GM18951 (cell line): ENCODE data around the gene VANGL2.

ENCODE experiments used
- POLR2A ChIP-seq: IDR thresholded peaks from 4 replicates; pipeline ENCODE4 v1.6.1; 2011; ENCODE audit warnings: mild to moderate bottlenecking; ENCODE audit not compliant: insufficient read length, insufficient read depth; ENCODE audit errors: extremely low read depth
- in situ Hi-C: fragments of 300-500 bp; cut with MboI; formaldehyde crosslinking; loops from one replicate; pipeline ENCODE4 v1.12.0; 2022; ENCODE audit warnings: low sequenced_read_pairs, mixed read lengths, inconsistent platforms; ENCODE audit not compliant: unreplicated experiment

VANGL2 gene

DNA sequence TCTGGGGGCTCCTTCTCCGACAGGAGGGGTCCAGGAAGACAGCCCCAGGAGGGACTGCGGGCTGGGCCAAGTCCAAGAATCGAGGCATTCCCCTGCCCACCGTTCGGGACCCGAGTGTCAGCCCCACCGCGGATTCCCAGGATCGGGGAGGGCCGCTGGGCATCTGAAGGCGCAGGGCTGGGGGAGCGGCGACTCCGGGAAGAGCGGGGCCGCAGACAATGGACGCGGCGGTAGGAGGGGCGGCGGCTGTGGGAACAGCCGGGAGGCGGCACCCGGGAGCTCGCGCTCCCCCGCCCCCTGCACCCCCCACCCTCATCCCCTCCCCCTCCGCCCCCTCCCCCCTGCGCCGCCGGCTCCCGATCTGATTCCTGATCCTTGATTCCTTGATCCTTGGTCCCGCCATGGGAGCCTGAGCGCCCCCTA lies at the start of gene VANGL2:
VANGL2 (plus strand) TSS at position 342 of the 423 bp plus-strand sequence. CDS start 15,274 bp downstream, outside the sequence.
- no peak for TF ChIP-seq POLR2A
- in situ Hi-C loops = no loop called here

DNA sequence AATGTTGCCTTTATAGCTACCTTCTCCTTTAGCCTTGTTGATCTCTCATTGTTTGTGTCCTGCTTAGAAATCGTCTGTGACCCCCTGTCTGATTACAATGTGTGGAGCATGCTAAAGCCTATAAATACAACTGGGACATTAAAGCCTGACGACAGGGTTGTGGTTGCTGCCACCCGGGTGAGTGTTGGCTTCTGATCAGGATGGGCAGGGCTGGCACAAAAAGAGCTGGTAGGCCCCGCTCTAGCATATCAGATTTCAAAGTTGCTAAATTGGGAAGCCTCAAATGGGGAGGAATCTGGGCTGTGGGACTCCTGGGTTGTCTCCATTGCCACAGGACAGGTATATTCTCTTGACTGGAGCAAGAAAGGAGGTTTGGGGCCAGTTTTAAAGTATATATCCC lies 48.7 kb upstream of the VANGL2 start:
- in situ Hi-C loops = no loop called here
- TF ChIP-seq POLR2A = no peak

DNA sequence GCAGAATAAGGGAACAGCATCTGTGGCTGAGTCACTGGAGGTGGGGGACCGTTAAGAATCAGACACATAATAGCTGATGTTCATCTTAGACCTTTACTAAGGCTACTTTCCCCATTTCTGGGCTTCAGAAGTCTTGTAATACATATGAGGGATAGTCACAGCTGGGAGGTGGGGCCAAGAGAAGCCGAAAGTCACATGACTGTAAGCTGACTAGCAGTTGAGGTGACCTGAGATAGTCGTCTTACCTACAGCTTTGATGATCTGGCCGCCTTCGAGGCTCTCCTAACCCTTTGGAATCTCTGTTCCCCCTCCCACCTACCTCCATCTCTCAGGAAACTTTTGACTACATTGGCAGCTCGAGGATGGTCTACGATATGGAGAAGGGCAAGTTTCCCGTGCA lies 47.8 kb upstream of the VANGL2 start:
- in situ Hi-C loops = no loop called here
- no peak for TF ChIP-seq POLR2A

DNA sequence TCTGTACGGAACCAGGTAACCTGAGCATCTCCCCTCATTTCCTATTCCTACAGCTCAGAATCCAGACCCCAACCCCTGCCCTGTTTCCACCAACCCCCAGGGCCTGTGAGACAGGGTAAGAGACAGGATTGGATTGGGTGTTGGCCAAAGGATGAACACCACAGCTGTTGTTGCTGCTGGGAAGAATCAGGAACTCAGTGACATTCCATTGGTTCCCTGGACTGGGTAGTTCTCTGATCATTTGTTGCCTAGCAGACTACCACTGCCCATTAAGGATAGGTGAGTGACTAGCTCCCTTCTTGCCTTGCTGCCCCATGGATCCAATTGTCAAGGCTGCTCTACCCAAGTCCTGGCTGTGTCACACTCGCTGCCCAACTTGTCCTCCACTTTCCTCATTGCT lies 47.1 kb upstream of the VANGL2 start:
- in situ Hi-C loops = no loop called here
- TF ChIP-seq POLR2A = no peak

DNA sequence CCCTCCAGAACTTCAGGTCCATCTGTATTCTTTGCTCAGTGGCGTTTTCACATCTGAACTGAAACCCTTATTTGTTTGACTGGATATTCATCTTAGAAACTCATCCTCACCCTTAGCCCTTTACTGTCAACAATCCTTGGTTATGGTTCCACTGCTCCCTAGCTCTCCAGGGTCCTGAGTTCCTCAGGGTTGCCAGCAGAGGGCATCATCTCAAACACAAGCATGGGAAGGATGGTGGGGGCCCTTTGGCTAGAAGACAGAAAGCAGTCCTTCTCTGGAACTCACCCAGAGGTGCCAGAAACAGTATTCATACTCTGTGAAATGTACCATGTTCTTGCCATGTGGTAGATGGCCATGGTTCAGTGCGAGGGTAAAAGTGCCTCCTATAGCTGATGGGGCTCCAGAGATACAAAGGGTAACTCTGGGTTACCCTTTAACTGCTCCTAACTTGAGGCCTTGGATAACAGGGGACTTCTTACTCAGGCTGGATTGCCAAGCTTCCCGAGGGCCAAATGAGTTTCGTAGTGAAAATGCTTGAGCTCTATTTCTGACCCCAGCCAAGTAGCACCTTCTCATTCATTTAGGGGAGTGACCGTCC lies 45.9 kb upstream of the VANGL2 start:
- in situ Hi-C loops = no loop called here
- no peak for TF ChIP-seq POLR2A

DNA sequence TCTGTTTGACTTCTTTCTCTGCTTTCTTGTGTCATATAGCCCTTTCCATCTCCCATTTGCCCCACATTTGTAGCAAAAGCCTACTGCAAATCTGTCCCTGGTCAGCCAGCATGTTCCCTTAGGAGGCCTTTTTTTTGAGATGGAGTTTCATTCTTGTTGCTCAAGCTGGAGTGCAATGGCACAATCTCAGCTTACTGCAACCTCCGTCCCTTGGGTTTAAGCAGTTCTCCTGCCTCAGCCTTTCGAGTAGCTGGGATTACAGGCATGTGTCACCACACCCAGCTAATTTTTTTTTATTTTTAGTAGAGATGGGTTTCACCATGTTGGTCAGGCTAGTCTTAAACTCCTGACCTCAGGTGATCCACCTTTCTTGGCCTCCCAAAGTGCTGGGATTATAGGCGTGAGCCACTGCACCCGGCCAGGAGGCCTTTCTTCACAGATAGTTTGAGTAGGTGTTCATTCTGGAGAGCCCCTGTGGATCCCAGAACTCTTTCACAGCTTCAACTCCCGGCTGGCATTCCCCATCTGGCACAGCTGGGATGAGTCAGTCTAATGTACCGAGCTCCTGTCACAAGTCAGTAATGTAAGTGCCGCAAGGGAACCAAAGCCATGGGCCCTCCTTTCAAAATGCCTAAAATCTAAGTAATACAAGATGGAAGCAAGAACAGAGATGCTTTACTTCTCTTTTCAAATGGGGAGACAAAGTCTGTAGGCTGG lies 42.9 kb upstream of the VANGL2 start:
- in situ Hi-C loops = no loop called here
- TF ChIP-seq POLR2A = no peak

DNA sequence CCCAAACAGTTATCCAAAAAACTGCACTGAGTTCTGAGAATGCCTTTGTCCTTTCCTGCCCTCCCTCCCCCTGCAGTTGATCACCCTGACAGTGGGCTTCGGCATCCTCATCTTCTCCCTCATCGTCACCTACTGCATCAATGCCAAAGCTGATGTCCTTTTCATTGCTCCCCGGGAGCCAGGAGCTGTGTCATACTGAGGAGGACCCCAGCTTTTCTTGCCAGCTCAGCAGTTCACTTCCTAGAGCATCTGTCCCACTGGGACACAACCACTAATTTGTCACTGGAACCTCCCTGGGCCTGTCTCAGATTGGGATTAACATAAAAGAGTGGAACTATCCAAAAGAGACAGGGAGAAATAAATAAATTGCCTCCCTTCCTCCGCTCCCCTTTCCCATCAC lies 42.3 kb upstream of the VANGL2 start:
- TF ChIP-seq POLR2A = no peak
- in situ Hi-C loops = no loop called here

DNA sequence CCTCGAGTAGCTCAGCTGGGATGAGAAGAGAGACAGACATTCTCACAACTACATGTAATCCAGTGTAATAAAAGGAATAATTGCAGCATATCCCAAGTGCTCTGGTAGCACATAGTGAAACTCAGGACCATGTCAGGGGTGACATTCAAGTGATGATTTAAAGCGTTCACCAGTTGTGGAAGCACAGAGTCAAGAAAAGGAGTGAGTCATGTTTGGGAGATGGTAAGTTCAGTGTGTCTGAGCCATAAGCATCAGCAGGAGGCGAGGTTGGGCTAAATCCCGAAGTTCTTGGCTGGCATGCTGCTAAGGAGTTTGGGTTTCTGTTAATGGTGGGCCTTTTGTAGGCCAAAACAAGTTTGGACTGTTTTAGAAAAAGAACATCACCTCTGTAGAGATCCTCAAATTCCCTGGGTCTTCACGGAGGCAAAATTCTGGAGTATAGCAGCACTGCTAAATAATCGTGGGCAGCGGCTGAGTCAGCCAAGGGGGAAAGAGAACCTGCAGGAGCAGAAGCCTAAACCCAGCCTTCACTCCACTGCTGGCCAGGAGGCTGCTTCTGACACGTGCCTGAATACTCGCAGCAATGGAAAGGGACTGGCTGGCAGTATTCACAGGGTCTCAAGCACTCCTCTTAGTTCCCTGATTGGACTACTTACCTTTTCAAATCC lies 40.7 kb upstream of the VANGL2 start:
- in situ Hi-C loops = no loop called here
- TF ChIP-seq POLR2A = no peak

DNA sequence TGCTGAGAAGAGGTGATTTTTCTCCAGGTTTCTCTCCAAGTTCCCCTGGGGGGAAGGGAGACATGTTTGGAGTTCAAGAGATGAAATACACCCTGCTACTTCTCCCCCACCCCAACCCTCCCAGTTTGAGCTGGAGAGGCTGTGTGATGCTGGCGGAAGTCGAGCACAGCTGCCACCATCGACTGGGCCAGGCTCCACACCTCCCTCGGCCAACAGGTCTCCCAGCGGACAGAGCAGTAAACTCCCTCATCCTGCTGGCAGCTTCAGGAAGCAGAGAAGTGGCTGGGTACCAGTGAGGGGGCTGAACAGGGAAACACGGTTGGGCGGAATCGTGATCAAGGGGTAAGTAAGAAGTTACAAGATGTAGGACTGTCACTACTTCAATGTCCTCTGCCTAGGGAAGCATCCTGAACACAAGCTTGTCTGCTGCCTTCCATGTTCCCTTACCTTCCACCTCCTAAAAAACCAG lies 40.1 kb upstream of the VANGL2 start:
- no peak for TF ChIP-seq POLR2A
- in situ Hi-C loops = no loop called here

DNA sequence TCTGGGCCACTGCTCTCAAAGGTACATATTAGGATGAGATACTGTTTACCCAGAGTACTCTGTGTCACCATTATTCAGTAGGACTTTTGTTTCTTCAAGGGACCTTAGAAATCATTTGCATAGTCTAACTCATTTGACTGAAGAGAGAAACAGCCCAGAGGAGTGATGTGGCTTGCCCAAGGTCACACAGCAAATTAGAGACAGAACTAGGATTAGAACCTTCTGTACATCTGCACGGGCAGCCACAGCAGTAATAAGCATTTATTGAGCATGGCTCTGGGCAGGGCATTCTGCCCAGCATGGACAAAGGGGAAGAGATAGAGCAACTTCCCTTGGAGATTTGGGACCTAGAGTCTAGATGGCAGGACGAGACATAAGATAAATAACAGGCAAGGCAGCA lies 39.2 kb upstream of the VANGL2 start:
- in situ Hi-C loops = no loop called here
- no peak for TF ChIP-seq POLR2A

DNA sequence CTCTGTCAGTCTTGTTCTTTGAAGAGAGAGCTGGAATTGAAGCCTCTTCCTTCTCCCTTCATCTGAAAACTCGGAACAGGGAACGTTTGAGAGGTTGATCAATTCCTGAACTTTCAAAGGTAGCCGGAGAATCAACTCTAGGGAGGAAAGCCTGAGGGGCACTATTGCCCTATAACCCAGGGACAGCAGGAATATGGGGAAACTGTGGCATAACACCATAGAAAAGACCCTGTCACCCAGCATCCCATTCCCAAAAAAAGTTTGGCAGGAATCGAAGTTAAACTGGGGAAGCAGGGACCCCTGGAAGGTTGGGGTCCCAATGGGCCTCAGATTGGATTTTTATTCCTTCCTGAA lies 38.6 kb upstream of the VANGL2 start:
- no peak for TF ChIP-seq POLR2A
- in situ Hi-C loops = no loop called here

DNA sequence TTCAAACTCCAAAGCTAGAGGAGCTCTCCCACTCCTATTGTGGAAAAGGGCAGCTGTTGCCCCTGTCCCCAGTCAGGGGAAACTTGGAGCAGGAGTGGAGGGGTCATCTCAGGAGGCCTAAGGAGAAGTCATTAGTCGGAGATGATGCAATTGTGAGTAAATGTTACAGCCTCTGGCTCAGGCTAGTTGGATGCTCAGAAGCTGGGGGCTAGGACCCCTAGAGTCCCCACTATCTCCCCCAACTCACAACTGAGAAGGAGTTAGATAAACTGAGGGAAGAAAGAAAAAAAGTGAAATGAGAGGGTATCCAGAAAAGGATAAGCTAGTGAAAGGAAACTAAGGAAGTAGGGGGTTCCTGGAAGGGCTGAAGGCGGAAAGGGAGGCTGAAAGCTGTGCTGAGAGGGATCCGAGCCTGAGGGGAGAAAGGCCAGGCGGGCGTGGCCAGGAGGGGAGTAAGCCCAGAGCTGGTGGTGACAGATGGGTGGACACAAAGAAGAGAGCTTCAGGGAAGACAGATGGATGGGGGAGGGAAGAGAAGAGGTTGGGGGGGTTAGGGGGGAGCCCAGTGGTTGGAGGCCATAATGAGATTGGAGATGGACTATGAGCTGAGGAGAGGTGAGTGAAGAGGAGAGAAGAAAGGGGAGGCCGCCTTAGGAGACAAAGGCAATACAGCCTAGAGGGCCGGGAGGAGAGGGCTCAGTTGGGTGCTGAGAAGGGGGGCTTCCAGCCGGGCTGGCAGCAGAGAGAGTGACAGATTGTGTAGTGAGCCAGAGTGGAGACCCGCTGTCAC lies 38.0 kb upstream of the VANGL2 start:
- in situ Hi-C loops = no loop called here
- no peak for TF ChIP-seq POLR2A

DNA sequence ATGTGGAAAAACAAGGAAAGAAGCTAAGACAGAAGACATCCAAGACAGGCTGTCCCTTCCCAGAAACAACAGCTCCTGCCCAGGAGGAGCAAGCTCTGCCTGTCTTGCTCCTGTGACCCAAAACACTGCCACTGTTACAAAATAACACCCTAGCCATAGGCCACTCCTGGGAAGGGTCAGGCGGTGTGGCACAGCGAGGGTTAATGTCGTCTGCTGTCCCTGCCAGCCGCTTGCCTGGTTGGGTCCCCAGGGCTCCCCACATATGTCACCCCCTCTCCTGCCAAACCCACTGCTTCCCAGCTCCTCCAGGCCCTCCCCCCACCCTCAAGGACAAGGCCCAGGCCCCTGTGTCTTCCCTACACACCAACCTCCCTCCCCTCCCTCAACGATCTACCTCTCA lies 37.4 kb upstream of the VANGL2 start:
- in situ Hi-C loops = no loop called here
- TF ChIP-seq POLR2A = no peak
